Erythroblast (primary cell): ENCODE data around the gene NPAS1.
A peak's percentile ranks its signal among the peaks of the same experiment; 100 is the strongest.

Experiments used
- DNase-seq, 2 experiments: peaks; one replicate each; lab custom pipeline; 2025; lab: John Stamatoyannopoulos, UW
- GATA1 ChIP-seq: IDR thresholded peaks from 2 replicates; pipeline ENCODE4 v1.6.1; 2011; ENCODE audit warnings: low read depth, mild to moderate bottlenecking, control low read depth, low read length, moderate library complexity
- POLR2A ChIP-seq: IDR thresholded peaks from 2 replicates; pipeline ENCODE4 v1.6.1; 2011; ENCODE audit warnings: mild to moderate bottlenecking, low read length

Gene NPAS1

DNA sequence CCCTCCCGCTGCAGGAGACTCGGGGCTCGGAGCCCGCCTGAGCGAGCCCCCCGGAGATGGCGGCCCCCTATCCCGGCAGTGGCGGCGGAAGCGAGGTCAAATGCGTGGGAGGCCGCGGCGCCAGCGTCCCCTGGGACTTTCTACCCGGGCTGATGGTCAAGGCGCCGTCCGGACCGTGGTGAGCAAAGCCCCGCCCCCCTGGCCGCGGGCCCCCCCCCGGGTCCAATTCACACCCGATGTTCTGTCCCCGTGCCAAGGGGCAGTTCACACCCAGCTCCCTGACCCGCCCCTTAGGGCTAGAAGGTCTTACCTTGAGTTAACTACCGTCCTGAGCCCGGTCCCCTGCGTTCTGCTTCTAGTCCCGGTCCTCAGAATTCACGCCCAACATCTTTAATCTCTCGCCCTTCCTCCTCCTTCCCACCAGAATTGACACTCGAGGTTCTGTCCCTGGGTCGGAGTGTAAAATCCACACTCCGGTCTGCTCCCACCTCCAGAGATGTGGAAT lies 1.4 kb downstream of the NPAS1 start:
- DNase-seq, result no peak
- TF ChIP-seq GATA1, result no peak

DNA sequence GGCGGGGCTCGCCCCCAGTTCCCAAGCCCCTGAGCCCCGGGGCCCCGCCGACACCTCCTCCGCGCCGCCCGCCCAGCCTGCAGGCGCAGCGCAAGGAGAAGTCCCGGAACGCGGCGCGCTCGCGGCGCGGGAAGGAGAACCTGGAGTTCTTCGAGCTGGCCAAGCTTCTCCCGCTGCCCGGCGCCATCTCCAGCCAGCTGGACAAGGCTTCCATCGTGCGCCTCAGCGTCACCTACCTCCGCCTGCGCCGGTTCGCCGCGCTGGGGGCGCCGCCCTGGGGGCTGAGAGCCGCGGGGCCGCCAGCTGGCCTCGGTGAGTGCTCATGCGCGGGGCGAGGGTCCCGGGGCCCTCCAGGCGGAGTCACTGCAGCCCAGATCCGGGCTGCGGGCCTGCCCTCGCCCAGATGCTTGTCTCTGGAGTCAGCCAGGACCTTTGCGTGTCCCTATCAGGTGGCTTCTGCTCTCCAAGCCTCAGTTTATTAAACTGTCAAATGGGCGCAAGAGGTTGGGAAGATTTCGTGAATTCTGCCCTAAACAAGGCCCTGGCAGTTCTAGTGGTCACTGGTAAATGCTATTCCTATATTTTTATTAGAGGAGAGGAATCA lies 2.0 kb downstream of the NPAS1 start:
- no peak for DNase-seq
- TF ChIP-seq POLR2A, result no peak
- TF ChIP-seq GATA1, result no peak

GRCh38 chr19:47022140-47022536 lies 2.5 kb downstream of the NPAS1 start:
- DNase-seq, result no peak
- TF ChIP-seq POLR2A (no peak), GATA1 (no peak)

GRCh38 chr19:47022541-47023447 lies 3.2 kb downstream of the NPAS1 start:
- TF ChIP-seq GATA1 (no peak), POLR2A (no peak)
- DNase-seq, result no peak

GRCh38 chr19:47023448-47023794 lies 3.8 kb downstream of the NPAS1 start:
- DNase-seq, result no peak
- TF ChIP-seq GATA1, result no peak
- no peak for TF ChIP-seq POLR2A

DNA sequence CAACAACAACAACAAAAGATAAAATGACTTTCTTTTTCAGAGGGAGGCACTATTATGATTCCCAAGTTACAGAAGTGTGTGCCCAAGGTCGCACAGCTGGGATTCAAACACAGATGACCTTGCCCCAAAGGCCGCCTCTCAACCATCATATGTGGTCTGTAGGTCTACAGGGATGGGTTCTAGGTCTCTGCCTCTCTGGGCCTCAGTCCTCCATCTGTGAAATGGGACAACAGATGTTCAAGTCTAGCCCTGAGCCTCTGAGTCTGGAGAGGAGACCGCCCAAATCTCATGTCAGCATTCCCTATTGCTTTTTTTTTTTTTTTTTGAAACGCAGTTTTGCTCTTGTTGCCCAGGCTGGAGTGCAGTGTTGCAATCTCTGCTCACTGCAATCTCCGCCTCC lies 4.9 kb downstream of the NPAS1 start:
- no peak for DNase-seq
- TF ChIP-seq GATA1 (no peak), POLR2A (no peak)

DNA sequence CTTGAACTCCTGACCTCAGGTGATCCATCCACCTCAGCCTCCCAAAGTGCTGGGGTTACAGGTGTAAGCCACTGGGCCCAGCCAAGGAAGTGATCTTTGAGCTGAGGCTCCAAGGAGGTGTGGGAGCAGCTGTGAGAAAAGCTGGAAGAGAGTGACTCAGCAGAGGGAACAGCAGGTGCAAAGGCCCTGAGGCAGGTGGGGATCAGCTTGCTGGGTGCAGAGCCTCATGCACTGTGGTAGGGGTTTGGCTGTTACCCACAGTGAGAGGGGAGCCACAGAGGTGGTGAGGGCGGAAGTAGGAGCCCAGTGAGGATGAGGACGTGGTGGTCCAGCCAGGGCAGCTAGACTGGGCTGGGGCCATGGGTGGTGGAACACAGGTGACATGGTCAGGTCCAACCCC lies 6.5 kb downstream of the NPAS1 start:
- DNase-seq, result no peak
- TF ChIP-seq POLR2A (no peak), GATA1 (no peak)

- DNase-seq, result no peak
- no peak for TF ChIP-seq GATA1
- no peak for TF ChIP-seq POLR2A
Observed at GRCh38 chr19:47026889-47027288, 7.3 kb downstream of the NPAS1 start.

- DNase-seq, result no peak
- no peak for TF ChIP-seq GATA1
Observed at GRCh38 chr19:47027586-47028088, 8.0 kb downstream of the NPAS1 start.

DNA sequence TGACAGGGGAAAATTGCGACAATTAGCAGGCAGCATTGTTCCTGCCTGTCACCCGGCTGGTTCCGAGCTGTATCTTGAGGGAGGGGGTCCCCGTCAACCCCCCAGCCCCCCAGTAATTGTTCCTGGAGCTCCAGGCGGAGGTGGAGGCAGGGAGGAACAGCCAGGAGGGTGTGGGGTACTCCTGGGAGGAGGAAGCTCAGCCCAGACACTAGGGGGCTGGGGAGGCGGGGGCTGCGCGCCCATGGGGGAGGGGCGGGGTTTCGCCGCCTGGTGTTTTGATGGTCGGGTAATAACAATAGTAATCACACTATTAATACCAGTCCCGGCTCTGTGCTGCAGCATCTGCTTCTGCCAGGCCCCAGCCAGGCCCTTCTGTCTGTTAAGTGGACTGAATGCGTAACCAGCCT lies 8.6 kb downstream of the NPAS1 start:
- no peak for TF ChIP-seq GATA1
- TF ChIP-seq POLR2A, result no peak
- DNase-seq, result no peak

- DNase-seq, result peak in 1 of 2 experiments; percentile 63
- TF ChIP-seq POLR2A, result no peak
- TF ChIP-seq GATA1, result no peak
Observed at GRCh38 chr19:47032171-47032811, 12.7 kb downstream of the NPAS1 start.

DNA sequence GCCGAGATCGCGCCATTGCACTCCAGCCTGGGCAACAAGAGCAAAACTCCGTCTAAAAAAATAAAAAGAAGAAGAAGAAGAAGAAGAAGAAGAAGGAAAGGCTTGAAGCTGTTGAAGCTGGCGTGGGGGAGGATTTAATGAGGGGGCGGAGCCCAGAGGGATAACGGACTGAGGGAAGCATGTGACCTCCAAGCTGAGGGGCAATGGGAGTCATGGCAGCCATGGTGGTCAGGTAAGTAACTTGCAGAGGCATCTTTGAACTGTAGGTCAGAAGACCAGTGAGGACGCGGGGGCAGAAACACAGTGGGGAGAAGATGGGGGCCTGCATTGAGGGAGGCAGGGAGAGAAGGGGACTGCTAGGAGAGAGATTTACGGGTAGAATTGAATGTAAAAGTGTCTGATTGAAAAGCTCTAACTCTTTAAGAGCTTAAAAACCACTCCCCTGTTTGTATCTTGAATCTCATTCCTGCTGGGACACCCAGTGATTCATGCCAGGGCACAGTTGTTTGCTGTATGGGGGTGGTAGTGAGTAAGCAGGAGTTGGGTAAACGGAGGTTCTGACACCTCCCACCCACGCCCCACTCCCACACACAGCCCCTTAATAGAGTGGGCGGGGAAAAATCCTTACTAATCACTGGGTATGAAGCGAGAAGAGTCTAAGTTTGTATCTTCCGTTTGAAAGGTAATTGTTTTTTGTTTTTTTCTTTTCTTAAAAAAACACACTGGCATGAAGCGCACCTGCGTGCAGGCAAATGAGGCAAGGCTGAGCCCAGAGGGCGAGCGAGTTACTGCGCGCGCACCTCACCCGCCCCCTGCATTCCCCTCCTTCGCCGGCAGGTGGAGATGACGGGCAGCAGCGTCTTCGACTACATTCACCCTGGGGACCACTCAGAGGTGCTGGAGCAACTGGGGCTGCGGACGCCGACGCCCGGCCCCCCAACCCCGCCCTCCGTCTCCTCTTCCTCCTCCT lies 15.8 kb downstream of the NPAS1 start:
- peak; percentile 86 to 92 for DNase-seq
- no peak for TF ChIP-seq GATA1
- peak; percentile 18 for TF ChIP-seq POLR2A

GRCh38 chr19:47036097-47036651 lies 16.5 kb downstream of the NPAS1 start:
- TF ChIP-seq GATA1 (no peak), POLR2A (no peak)
- peak; percentile 53 to 68 for DNase-seq
